ENCODE data around the gene NGFR.

Gene NGFR

GRCh38 chr17:49469831-49470810 is 25.0 kb upstream of the NGFR start:
- DNase-seq (ENCODE audit: low spot score) = no peak

- DNase-seq (ENCODE audit: low spot score) = no peak
Observed at GRCh38 chr17:49471089-49471683, 23.9 kb upstream of the NGFR start.

GRCh38 chr17:49471769-49472168 is 23.3 kb upstream of the NGFR start:
- no peak for DNase-seq (ENCODE audit: low spot score)

GRCh38 chr17:49472527-49472926 is 22.6 kb upstream of the NGFR start:
- DNase-seq (ENCODE audit: low spot score) = no peak

GRCh38 chr17:49473900-49474751 is 21.0 kb upstream of the NGFR start:
- DNase-seq (ENCODE audit: low spot score) = no peak

GRCh38 chr17:49477709-49478108 is 17.4 kb upstream of the NGFR start:
- no peak for DNase-seq (ENCODE audit: low spot score)

GRCh38 chr17:49480836-49481615 is 14.1 kb upstream of the NGFR start:
- no peak for DNase-seq (ENCODE audit: low spot score)

GRCh38 chr17:49482144-49482817 is 12.8 kb upstream of the NGFR start:
- no peak for DNase-seq (ENCODE audit: low spot score)

- DNase-seq (ENCODE audit: low spot score) = no peak
Observed at GRCh38 chr17:49483599-49484509, 11.2 kb upstream of the NGFR start.

GRCh38 chr17:49484588-49484987 is 10.5 kb upstream of the NGFR start:
- no peak for DNase-seq (ENCODE audit: low spot score)

GRCh38 chr17:49486012-49486641 is 9.0 kb upstream of the NGFR start:
- no peak for DNase-seq (ENCODE audit: low spot score)

- DNase-seq (ENCODE audit: low spot score) = no peak
Observed at GRCh38 chr17:49487183-49487582, 7.9 kb upstream of the NGFR start.

- DNase-seq (ENCODE audit: low spot score) = no peak
Observed at GRCh38 chr17:49488612-49489011, 6.5 kb upstream of the NGFR start.

- DNase-seq (ENCODE audit: low spot score) = no peak
Observed at GRCh38 chr17:49489348-49489747, 5.7 kb upstream of the NGFR start.

- DNase-seq (ENCODE audit: low spot score) = no peak
Observed at GRCh38 chr17:49490276-49490675, 4.8 kb upstream of the NGFR start.

- no peak for DNase-seq (ENCODE audit: low spot score)
Observed at GRCh38 chr17:49491192-49491769, 3.8 kb upstream of the NGFR start.

GRCh38 chr17:49494399-49494985 is 601 bp upstream of the NGFR start:
- DNase-seq (ENCODE audit: low spot score) = no peak

GRCh38 chr17:49495842-49496182 is 719 bp downstream of the NGFR start:
- DNase-seq (ENCODE audit: low spot score) = no peak
